ENCODE data around the gene BCL2L12.

BCL2L12 gene

GRCh38 chr19:49642492-49643035 is 23.2 kb upstream of the BCL2L12 start:
- no peak for DNase-seq (ENCODE audit: extremely low spot score)
- ChIA-PET CTCF (interaction anchor here (0.7 kb wide), 1 partner anchor 72 kb away, joined by 3 read pairs; no protein-coding TSS in a partner anchor), POLR2A (interaction anchor here (0.7 to 3.1 kb wide), 14 partner anchors 11 to 146 kb away, joined by 3 to 61 read pairs (median 9); partner anchors contain the start of genes BCL2L12, IRF3, NOSIP and PRR12)
- TF ChIP-seq CTBP1 (IDR thresholded peaks at IDR 0.05; ENCODE audit: borderline replicate concordance) (no peak), TARDBP (IDR thresholded peaks at IDR 0.05) (no peak), SP1 (IDR thresholded peaks at IDR 0.05) (no peak), NFRKB (IDR thresholded peaks at IDR 0.05) (no peak), FOXM1 (IDR thresholded peaks at IDR 0.05; ENCODE audit: borderline replicate concordance) (no peak)

GRCh38 chr19:49643466-49643865 is 22.3 kb upstream of the BCL2L12 start:
- no peak for DNase-seq (ENCODE audit: extremely low spot score)
- CTCF ChIA-PET, result no interaction called here
- TF ChIP-seq BHLHE40 (IDR thresholded peaks at IDR 0.05; ENCODE audit: borderline replicate concordance) (no peak), FOXA1 (IDR thresholded peaks at IDR 0.05) (no peak), LEF1 (IDR thresholded peaks at IDR 0.05; ENCODE audit: borderline replicate concordance) (no peak), FOXM1 (IDR thresholded peaks at IDR 0.05; ENCODE audit: borderline replicate concordance) (no peak), FOXK2 (IDR thresholded peaks at IDR 0.05) (no peak), PKNOX1 (IDR thresholded peaks at IDR 0.05) (no peak), HDGF (IDR thresholded peaks at IDR 0.05; ENCODE audit: borderline replicate concordance) (no peak), ARNT (IDR thresholded peaks at IDR 0.05) (no peak)
- POLR2A ChIA-PET, result interaction anchor here (0.6 to 1.4 kb wide), 5 partner anchors 10 to 53 kb away, joined by 3 to 8 read pairs (median 3); no protein-coding TSS in a partner anchor

- POLR2A ChIA-PET, result interaction anchor here (0.9 kb wide), 1 partner anchor 20 kb away, joined by 3 read pairs; the partner anchor contains the start of genes BCL2L12 and IRF3
- no peak for DNase-seq (ENCODE audit: extremely low spot score)
- CTCF ChIA-PET, result interaction anchor here (1.2 kb wide), 1 partner anchor 22 kb away, joined by 3 read pairs; no protein-coding TSS in a partner anchor
- TF ChIP-seq SP1 (IDR thresholded peaks at IDR 0.05) (no peak), ZNF384 (IDR thresholded peaks at IDR 0.05) (no peak)
These were observed 20.1 kb upstream of the BCL2L12 start for GRCh38 chr19:49645592-49645991.

GRCh38 chr19:49645995-49646394 is 19.7 kb upstream of the BCL2L12 start:
- POLR2A ChIA-PET, result no interaction called here
- TF ChIP-seq TARDBP (IDR thresholded peaks at IDR 0.05) (no peak), L3MBTL2 (conservative IDR thresholded peaks at IDR 0.05) (no peak), SP1 (IDR thresholded peaks at IDR 0.05) (no peak), LEF1 (IDR thresholded peaks at IDR 0.05; ENCODE audit: borderline replicate concordance) (no peak), HDGF (IDR thresholded peaks at IDR 0.05; ENCODE audit: borderline replicate concordance) (no peak), PKNOX1 (IDR thresholded peaks at IDR 0.05) (no peak), FOXA1 (IDR thresholded peaks at IDR 0.05) (no peak), ELF4 (IDR thresholded peaks at IDR 0.05) (no peak), BHLHE40 (IDR thresholded peaks at IDR 0.05; ENCODE audit: borderline replicate concordance) (no peak), NFRKB (IDR thresholded peaks at IDR 0.05) (no peak), ARNT (IDR thresholded peaks at IDR 0.05) (no peak), FOXK2 (IDR thresholded peaks at IDR 0.05) (no peak)
- CTCF ChIA-PET, result interaction anchor here (1.2 kb wide), 1 partner anchor 22 kb away, joined by 3 read pairs; no protein-coding TSS in a partner anchor
- DNase-seq (ENCODE audit: extremely low spot score), result no peak

GRCh38 chr19:49646586-49646985 is 19.1 kb upstream of the BCL2L12 start:
- DNase-seq (ENCODE audit: extremely low spot score), result no peak
- POLR2A ChIA-PET, result no interaction called here
- TF ChIP-seq FOXM1 (IDR thresholded peaks at IDR 0.05; ENCODE audit: borderline replicate concordance), result no peak
- no peak for TF ChIP-seq LEF1 (IDR thresholded peaks at IDR 0.05; ENCODE audit: borderline replicate concordance)
- TF ChIP-seq SP1 (IDR thresholded peaks at IDR 0.05), result no peak
- TF ChIP-seq L3MBTL2 (conservative IDR thresholded peaks at IDR 0.05), result no peak
- no peak for TF ChIP-seq ZNF384 (IDR thresholded peaks at IDR 0.05)
- TF ChIP-seq FOXA1 (IDR thresholded peaks at IDR 0.05), result no peak
- TF ChIP-seq CTBP1 (IDR thresholded peaks at IDR 0.05; ENCODE audit: borderline replicate concordance), result no peak
- TF ChIP-seq BHLHE40 (IDR thresholded peaks at IDR 0.05; ENCODE audit: borderline replicate concordance), result no peak
- no peak for TF ChIP-seq ELF4 (IDR thresholded peaks at IDR 0.05)
- TF ChIP-seq HDGF (IDR thresholded peaks at IDR 0.05; ENCODE audit: borderline replicate concordance), result no peak
- TF ChIP-seq TARDBP (IDR thresholded peaks at IDR 0.05), result no peak
- no peak for TF ChIP-seq NFRKB (IDR thresholded peaks at IDR 0.05)
- TF ChIP-seq FOXK2 (IDR thresholded peaks at IDR 0.05), result no peak
- TF ChIP-seq PKNOX1 (IDR thresholded peaks at IDR 0.05), result no peak
- CTCF ChIA-PET, result interaction anchor here (1.2 kb wide), 1 partner anchor 21 kb away, joined by 3 read pairs; no protein-coding TSS in a partner anchor

GRCh38 chr19:49651029-49651819 is 14.5 kb upstream of the BCL2L12 start:
- TF ChIP-seq HDGF (IDR thresholded peaks at IDR 0.05; ENCODE audit: borderline replicate concordance), result no peak
- no peak for TF ChIP-seq CTBP1 (IDR thresholded peaks at IDR 0.05; ENCODE audit: borderline replicate concordance)
- no peak for TF ChIP-seq SUZ12 (IDR thresholded peaks at IDR 0.05)
- TF ChIP-seq FOXA1 (IDR thresholded peaks at IDR 0.05), result no peak
- TF ChIP-seq TARDBP (IDR thresholded peaks at IDR 0.05), result no peak
- TF ChIP-seq FOXM1 (IDR thresholded peaks at IDR 0.05; ENCODE audit: borderline replicate concordance), result no peak
- no peak for TF ChIP-seq ELF4 (IDR thresholded peaks at IDR 0.05)
- no peak for TF ChIP-seq LEF1 (IDR thresholded peaks at IDR 0.05; ENCODE audit: borderline replicate concordance)
- no peak for TF ChIP-seq BHLHE40 (IDR thresholded peaks at IDR 0.05; ENCODE audit: borderline replicate concordance)
- TF ChIP-seq SP1 (IDR thresholded peaks at IDR 0.05), result no peak
- ChIA-PET CTCF (no interaction called here), POLR2A (no interaction called here)
- DNase-seq (ENCODE audit: extremely low spot score), result no peak
